ENCODE data around the gene H1-8.

The H1-8 gene

GRCh38 chr3:129531699-129532098, 11.3 kb upstream of the H1-8 start:
- Histone ChIP-seq H3K27ac (ENCODE audit: insufficient read depth, low read length, poor library complexity, severe bottlenecking) (no peak overlapping the region), H3K27me3 (replicated peaks; ENCODE audit: control insufficient read depth, insufficient read depth, low read length, poor library complexity, severe bottlenecking) (no peaks in the 10 kb centered on the region), H3K36me3 (ENCODE audit: control insufficient read depth, insufficient read depth, low read length) (no peaks in the 10 kb centered on the region), H3K9me3 (ENCODE audit: control insufficient read depth, low read length) (no peaks in the 10 kb centered on the region), H3K4me3 (ENCODE audit: insufficient read depth, low read depth, low read length, poor library complexity, severe bottlenecking) (no peak overlapping the region), H3K4me1 (ENCODE audit: control insufficient read depth, insufficient read depth, low read length, poor library complexity, severe bottlenecking) (no peaks in the 10 kb centered on the region)
- DNase-seq, result no peak

DNA sequence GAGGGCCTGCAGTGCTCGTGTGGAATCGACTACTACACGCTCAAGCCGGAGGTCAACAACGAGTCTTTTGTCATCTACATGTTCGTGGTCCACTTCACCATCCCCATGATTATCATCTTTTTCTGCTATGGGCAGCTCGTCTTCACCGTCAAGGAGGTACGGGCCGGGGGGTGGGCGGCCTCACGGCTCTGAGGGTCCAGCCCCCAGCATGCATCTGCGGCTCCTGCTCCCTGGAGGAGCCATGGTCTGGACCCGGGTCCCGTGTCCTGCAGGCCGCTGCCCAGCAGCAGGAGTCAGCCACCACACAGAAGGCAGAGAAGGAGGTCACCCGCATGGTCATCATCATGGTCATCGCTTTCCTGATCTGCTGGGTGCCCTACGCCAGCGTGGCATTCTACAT, 10.7 kb upstream of the H1-8 start:
- Histone ChIP-seq H3K27ac (ENCODE audit: insufficient read depth, low read length, poor library complexity, severe bottlenecking) (no peak overlapping the region), H3K36me3 (ENCODE audit: control insufficient read depth, insufficient read depth, low read length) (no peaks in the 10 kb centered on the region), H3K4me1 (ENCODE audit: control insufficient read depth, insufficient read depth, low read length, poor library complexity, severe bottlenecking) (no peaks in the 10 kb centered on the region), H3K9me3 (ENCODE audit: control insufficient read depth, low read length) (no peaks in the 10 kb centered on the region), H3K4me3 (ENCODE audit: insufficient read depth, low read depth, low read length, poor library complexity, severe bottlenecking) (no peak overlapping the region), H3K27me3 (replicated peaks; ENCODE audit: control insufficient read depth, insufficient read depth, low read length, poor library complexity, severe bottlenecking) (no peaks in the 10 kb centered on the region)
- no peak for DNase-seq

GRCh38 chr3:129533406-129533805, 9.6 kb upstream of the H1-8 start:
- no peak overlapping the region for H3K4me3 ChIP-seq (ENCODE audit: insufficient read depth, low read depth, low read length, poor library complexity, severe bottlenecking)

DNA sequence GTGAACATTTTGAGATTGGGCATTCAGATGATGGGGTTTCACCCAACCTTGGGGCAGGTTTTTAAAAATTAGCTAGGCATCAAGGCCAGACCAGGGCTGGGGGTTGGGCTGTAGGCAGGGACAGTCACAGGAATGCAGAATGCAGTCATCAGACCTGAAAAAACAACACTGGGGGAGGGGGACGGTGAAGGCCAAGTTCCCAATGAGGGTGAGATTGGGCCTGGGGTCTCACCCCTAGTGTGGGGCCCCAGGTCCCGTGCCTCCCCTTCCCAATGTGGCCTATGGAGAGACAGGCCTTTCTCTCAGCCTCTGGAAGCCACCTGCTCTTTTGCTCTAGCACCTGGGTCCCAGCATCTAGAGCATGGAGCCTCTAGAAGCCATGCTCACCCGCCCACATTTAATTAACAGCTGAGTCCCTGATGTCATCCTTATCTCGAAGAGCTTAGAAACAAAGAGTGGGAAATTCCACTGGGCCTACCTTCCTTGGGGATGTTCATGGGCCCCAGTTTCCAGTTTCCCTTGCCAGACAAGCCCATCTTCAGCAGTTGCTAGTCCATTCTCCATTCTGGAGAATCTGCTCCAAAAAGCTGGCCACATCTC, 8.4 kb upstream of the H1-8 start:
- Histone ChIP-seq H3K27me3 (replicated peaks; ENCODE audit: control insufficient read depth, insufficient read depth, low read length, poor library complexity, severe bottlenecking) (no peaks in the 10 kb centered on the region), H3K27ac (ENCODE audit: insufficient read depth, low read length, poor library complexity, severe bottlenecking) (no peak overlapping the region), H3K4me3 (ENCODE audit: insufficient read depth, low read depth, low read length, poor library complexity, severe bottlenecking) (no peak overlapping the region), H3K4me1 (ENCODE audit: control insufficient read depth, insufficient read depth, low read length, poor library complexity, severe bottlenecking) (no peaks in the 10 kb centered on the region), H3K9me3 (ENCODE audit: control insufficient read depth, low read length) (no peaks in the 10 kb centered on the region), H3K36me3 (ENCODE audit: control insufficient read depth, insufficient read depth, low read length) (no peaks in the 10 kb centered on the region)
- no peak for DNase-seq

More at GRCh38 chr3:129533406-129533805, 9.6 kb upstream of the H1-8 start:
- Histone ChIP-seq H3K36me3 (ENCODE audit: control insufficient read depth, insufficient read depth, low read length) (no peaks in the 10 kb centered on the region), H3K9me3 (ENCODE audit: control insufficient read depth, low read length) (no peaks in the 10 kb centered on the region), H3K4me1 (ENCODE audit: control insufficient read depth, insufficient read depth, low read length, poor library complexity, severe bottlenecking) (no peaks in the 10 kb centered on the region), H3K27me3 (replicated peaks; ENCODE audit: control insufficient read depth, insufficient read depth, low read length, poor library complexity, severe bottlenecking) (no peaks in the 10 kb centered on the region), H3K27ac (ENCODE audit: insufficient read depth, low read length, poor library complexity, severe bottlenecking) (no peak overlapping the region)
- no peak for DNase-seq

GRCh38 chr3:129535075-129535474, 7.9 kb upstream of the H1-8 start:
- Histone ChIP-seq H3K9me3 (ENCODE audit: control insufficient read depth, low read length) (no peaks in the 10 kb centered on the region), H3K27me3 (replicated peaks; ENCODE audit: control insufficient read depth, insufficient read depth, low read length, poor library complexity, severe bottlenecking) (no peaks in the 10 kb centered on the region)

GRCh38 chr3:129536374-129536667, 6.7 kb upstream of the H1-8 start:
- H3K36me3 ChIP-seq (ENCODE audit: control insufficient read depth, insufficient read depth, low read length), result no peaks in the 10 kb centered on the region
- H3K27ac ChIP-seq (ENCODE audit: insufficient read depth, low read length, poor library complexity, severe bottlenecking), result no peak overlapping the region
- no peaks in the 10 kb centered on the region for H3K4me1 ChIP-seq (ENCODE audit: control insufficient read depth, insufficient read depth, low read length, poor library complexity, severe bottlenecking)
- H3K9me3 ChIP-seq (ENCODE audit: control insufficient read depth, low read length), result no peaks in the 10 kb centered on the region
- no peak overlapping the region for H3K4me3 ChIP-seq (ENCODE audit: insufficient read depth, low read depth, low read length, poor library complexity, severe bottlenecking)
- H3K27me3 ChIP-seq (replicated peaks; ENCODE audit: control insufficient read depth, insufficient read depth, low read length, poor library complexity, severe bottlenecking), result no peaks in the 10 kb centered on the region
- no peak for DNase-seq

More at GRCh38 chr3:129535075-129535474, 7.9 kb upstream of the H1-8 start:
- DNase-seq, result no peak
- Histone ChIP-seq H3K4me1 (ENCODE audit: control insufficient read depth, insufficient read depth, low read length, poor library complexity, severe bottlenecking) (no peaks in the 10 kb centered on the region), H3K4me3 (ENCODE audit: insufficient read depth, low read depth, low read length, poor library complexity, severe bottlenecking) (no peak overlapping the region), H3K36me3 (ENCODE audit: control insufficient read depth, insufficient read depth, low read length) (no peaks in the 10 kb centered on the region), H3K27ac (ENCODE audit: insufficient read depth, low read length, poor library complexity, severe bottlenecking) (no peak overlapping the region)

DNA sequence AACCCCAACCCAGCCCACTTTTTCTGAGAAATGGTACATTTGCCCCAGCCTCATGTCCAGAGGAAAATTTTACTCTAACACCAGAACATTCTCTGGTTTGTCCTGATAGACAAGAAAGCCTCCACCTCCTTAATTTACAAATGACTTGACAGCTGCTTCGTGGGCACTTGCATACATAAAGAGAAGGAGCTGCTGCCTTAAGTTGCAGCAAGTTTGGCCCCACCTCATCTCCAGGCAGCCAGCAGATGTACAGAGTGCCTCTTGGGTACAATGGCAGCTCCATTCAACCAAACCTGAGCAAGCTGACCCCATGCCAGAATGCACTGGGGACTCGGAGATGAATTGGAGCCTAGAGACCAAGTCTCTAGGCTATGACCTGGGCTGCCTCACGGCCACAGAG, 6.2 kb upstream of the H1-8 start:
- H3K9me3 ChIP-seq (ENCODE audit: control insufficient read depth, low read length), result no peaks in the 10 kb centered on the region
- H3K27ac ChIP-seq (ENCODE audit: insufficient read depth, low read length, poor library complexity, severe bottlenecking), result no peak overlapping the region
- no peaks in the 10 kb centered on the region for H3K27me3 ChIP-seq (replicated peaks; ENCODE audit: control insufficient read depth, insufficient read depth, low read length, poor library complexity, severe bottlenecking)
- H3K36me3 ChIP-seq (ENCODE audit: control insufficient read depth, insufficient read depth, low read length), result no peaks in the 10 kb centered on the region
- no peaks in the 10 kb centered on the region for H3K4me1 ChIP-seq (ENCODE audit: control insufficient read depth, insufficient read depth, low read length, poor library complexity, severe bottlenecking)
- no peak for DNase-seq
- H3K4me3 ChIP-seq (ENCODE audit: insufficient read depth, low read depth, low read length, poor library complexity, severe bottlenecking), result no peak overlapping the region

GRCh38 chr3:129539206-129539605, 3.8 kb upstream of the H1-8 start:
- H3K9me3 ChIP-seq (ENCODE audit: control insufficient read depth, low read length), result no peaks in the 10 kb centered on the region
- no peak for DNase-seq
- H3K4me3 ChIP-seq (ENCODE audit: insufficient read depth, low read depth, low read length, poor library complexity, severe bottlenecking), result no peak overlapping the region
- H3K27me3 ChIP-seq (replicated peaks; ENCODE audit: control insufficient read depth, insufficient read depth, low read length, poor library complexity, severe bottlenecking), result no peaks in the 10 kb centered on the region
- H3K4me1 ChIP-seq (ENCODE audit: control insufficient read depth, insufficient read depth, low read length, poor library complexity, severe bottlenecking), result no peaks in the 10 kb centered on the region
- H3K27ac ChIP-seq (ENCODE audit: insufficient read depth, low read length, poor library complexity, severe bottlenecking), result no peak overlapping the region
- H3K36me3 ChIP-seq (ENCODE audit: control insufficient read depth, insufficient read depth, low read length), result no peaks in the 10 kb centered on the region

DNA sequence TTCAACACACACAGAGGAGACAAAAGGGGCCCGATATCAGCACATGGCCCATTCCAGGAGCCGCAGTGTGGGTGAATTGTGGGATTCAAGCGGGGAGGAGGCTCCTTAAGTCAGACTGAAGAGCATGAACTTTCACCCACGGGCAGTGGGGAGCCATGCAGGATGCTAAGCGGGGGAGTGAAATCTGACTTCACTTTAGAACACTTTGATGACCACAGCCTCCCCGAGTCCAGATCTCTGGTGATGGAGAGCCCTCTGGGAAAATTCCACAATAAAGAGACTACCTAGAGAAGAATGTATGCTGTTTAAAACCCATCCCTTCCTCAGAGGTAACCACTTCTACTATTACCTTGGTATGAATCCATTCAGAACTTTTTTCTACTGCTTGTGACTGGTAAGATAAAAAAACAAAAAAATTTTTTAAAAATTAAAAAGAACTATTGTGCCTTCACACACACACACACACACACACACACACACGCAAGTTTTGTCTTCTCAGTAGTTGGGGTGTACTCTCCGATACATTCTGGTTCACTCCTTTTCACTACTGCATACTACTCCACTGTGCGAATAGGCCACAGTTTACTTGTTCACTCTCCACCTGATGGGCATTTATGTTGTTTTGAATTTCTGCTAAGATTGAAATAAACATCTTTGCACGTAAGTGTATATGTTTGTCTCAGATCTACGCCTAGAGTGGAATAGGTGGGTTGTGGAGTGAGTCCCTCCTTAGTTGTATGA, 2.0 kb upstream of the H1-8 start:
- DNase-seq, result no peak
- Histone ChIP-seq H3K36me3 (ENCODE audit: control insufficient read depth, insufficient read depth, low read length) (no peaks in the 10 kb centered on the region), H3K27ac (ENCODE audit: insufficient read depth, low read length, poor library complexity, severe bottlenecking) (no peak overlapping the region), H3K4me3 (ENCODE audit: insufficient read depth, low read depth, low read length, poor library complexity, severe bottlenecking) (no peak overlapping the region), H3K9me3 (ENCODE audit: control insufficient read depth, low read length) (no peaks in the 10 kb centered on the region), H3K27me3 (replicated peaks; ENCODE audit: control insufficient read depth, insufficient read depth, low read length, poor library complexity, severe bottlenecking) (no peaks in the 10 kb centered on the region), H3K4me1 (ENCODE audit: control insufficient read depth, insufficient read depth, low read length, poor library complexity, severe bottlenecking) (no peaks in the 10 kb centered on the region)

GRCh38 chr3:129542747-129543146, 228 bp upstream of the H1-8 start:
- no peaks in the 10 kb centered on the region for H3K27me3 ChIP-seq (replicated peaks; ENCODE audit: control insufficient read depth, insufficient read depth, low read length, poor library complexity, severe bottlenecking)
- DNase-seq, result no peak

More at GRCh38 chr3:129542747-129543146, 228 bp upstream of the H1-8 start:
- H3K4me1 ChIP-seq (ENCODE audit: control insufficient read depth, insufficient read depth, low read length, poor library complexity, severe bottlenecking), result no peaks in the 10 kb centered on the region
- no peak overlapping the region for H3K4me3 ChIP-seq (ENCODE audit: insufficient read depth, low read depth, low read length, poor library complexity, severe bottlenecking)
- no peaks in the 10 kb centered on the region for H3K9me3 ChIP-seq (ENCODE audit: control insufficient read depth, low read length)
- no peak overlapping the region for H3K27ac ChIP-seq (ENCODE audit: insufficient read depth, low read length, poor library complexity, severe bottlenecking)
- no peaks in the 10 kb centered on the region for H3K36me3 ChIP-seq (ENCODE audit: control insufficient read depth, insufficient read depth, low read length)

All from effector memory CD4-positive, alpha-beta T cell (primary cell).